Keratinocyte (primary cell): ENCODE data around the gene OBSCN. TPM values are rescaled to one million over a fixed set of nuclear protein-coding genes. Genes with fewer than 3 reads are reported as not detected.

ENCODE experiments used
- DNase-seq: peaks from one replicate; pipeline ENCODE4 v3.0.0-alpha.2; 2011; ENCODE audit warnings: low read depth, missing footprints, low spot score
- FAIRE-seq: peaks from 2 replicates; lab custom pipeline; 2011; peaks lifted over from hg19 to GRCh38; lab: Jason Lieb, UNC
- H2AFZ ChIP-seq: 2 replicates; pipeline ENCODE4 v1.6.0; 2012; ENCODE audit warnings: low read length, control low read depth, inconsistent platforms; ENCODE audit not compliant: control insufficient read depth
- H3K27ac ChIP-seq: 2 replicates; pipeline ENCODE4 v1.5.1; 2011; ENCODE audit warnings: low read length; ENCODE audit not compliant: control insufficient read depth, insufficient read depth
- H3K27me3 ChIP-seq: 3 replicates; pipeline ENCODE4 v1.6.0; 2011; ENCODE audit warnings: low read length; ENCODE audit not compliant: control insufficient read depth, insufficient read depth; ENCODE audit errors: extremely low read depth
- H3K36me3 ChIP-seq, 2 experiments: 2 replicates in 1 of 2; 3 replicates in 1 of 2; pipeline ENCODE4 v1.5.1; 2011; ENCODE audit warnings: low read length in 2 of 2, mild to moderate bottlenecking in 1 of 2; ENCODE audit not compliant: control insufficient read depth in 2 of 2, insufficient read depth in 2 of 2; ENCODE audit errors: extremely low read depth in 1 of 2
- H3K4me1 ChIP-seq: 3 replicates; pipeline ENCODE4 v1.5.1; 2011; ENCODE audit warnings: low read length; ENCODE audit not compliant: control insufficient read depth, insufficient read depth; ENCODE audit errors: extremely low read depth
- H3K4me2 ChIP-seq: 3 replicates; pipeline ENCODE4 v1.6.0; 2011; ENCODE audit warnings: low read depth, low read length; ENCODE audit not compliant: control insufficient read depth, insufficient read depth; ENCODE audit errors: extremely low read depth
- H3K4me3 ChIP-seq, 3 experiments: fragments of 200-600 bp in 1 of 3; sonication (generic) in 1 of 3; 2 replicates in 2 of 3; 3 replicates in 1 of 3; pipeline ENCODE4 v1.5.1; 2011 to 2016; ENCODE audit warnings: low read length in 3 of 3, mild to moderate bottlenecking in 3 of 3, control low read depth in 2 of 3, inconsistent platforms in 1 of 3, low read depth in 1 of 3, mixed read lengths in 1 of 3, mixed run types in 1 of 3, moderate library complexity in 1 of 3; ENCODE audit not compliant: control insufficient read depth in 2 of 3, insufficient read depth in 2 of 3; ENCODE audit errors: extremely low read depth in 1 of 3
- H3K79me2 ChIP-seq: 2 replicates; pipeline ENCODE4 v1.6.0; 2012; ENCODE audit warnings: low read length; ENCODE audit not compliant: control insufficient read depth, insufficient read depth
- H3K9ac ChIP-seq: 3 replicates; pipeline ENCODE4 v1.6.0; 2011; ENCODE audit warnings: low read length; ENCODE audit not compliant: control insufficient read depth, insufficient read depth; ENCODE audit errors: extremely low read depth
- H3K9me1 ChIP-seq: 3 replicates; pipeline ENCODE4 v1.6.0; 2011; ENCODE audit warnings: low read length; ENCODE audit not compliant: control insufficient read depth, insufficient read depth; ENCODE audit errors: extremely low read depth
- H3K9me3 ChIP-seq: 2 replicates; pipeline ENCODE4 v1.5.1; 2012; ENCODE audit warnings: low read depth, low read length; ENCODE audit not compliant: control insufficient read depth
- H4K20me1 ChIP-seq: 3 replicates; pipeline ENCODE4 v1.6.0; 2011; ENCODE audit warnings: low read length; ENCODE audit not compliant: control insufficient read depth, insufficient read depth; ENCODE audit errors: extremely low read depth
- EZH2 ChIP-seq: IDR thresholded peaks from one replicate; pipeline ENCODE4 v1.6.1; 2012; ENCODE audit warnings: inconsistent platforms, mild to moderate bottlenecking, low read length, moderate library complexity
- dilution Hi-C: fragments of 300-500 bp; cut with MboI; formaldehyde crosslinking; loops from one replicate; pipeline ENCODE4 v1.7.0; 2020; ENCODE audit warnings: low sequenced_read_pairs; ENCODE audit not compliant: extremely low pct_ligation_motif_present
- polyA plus RNA-seq, 5 experiments: library from polyadenylated mRNA; depleted of rRNA in 3 of 5; stranded (reverse) in 3 of 5; stranded (forward) in 1 of 5; unstranded in 1 of 5; fragments of >200 nt; gene quantifications; 1 replicate in 1 of 5; 2 replicates in 3 of 5; 3 replicates in 1 of 5; pipeline versions ENCODE4 v1.2.1 to v1.2.3, GENCODE V29; 2011 to 2012; ENCODE audit warnings: missing spikeins in 2 of 5, low read depth in 1 of 5, low replicate concordance in 1 of 5
- TF ChIP-seq, protein P1 (sequence below), 3 experiments: IDR thresholded peaks in 1 of 3; conservative IDR thresholded peaks in 1 of 3; optimal IDR thresholded peaks in 1 of 3; 2 replicates in 2 of 3; 3 replicates in 1 of 3; pipeline versions ENCODE3 to v1.5.1; 2011; ENCODE audit warnings: low read length in 3 of 3, mild to moderate bottlenecking in 3 of 3, moderate library complexity in 2 of 3, control low read depth in 1 of 3, inconsistent platforms in 1 of 3; ENCODE audit not compliant: insufficient read depth in 2 of 3; ENCODE audit errors: extremely low read depth in 1 of 3

OBSCN gene
- polyA plus RNA-seq, 1 donor (not counting 4 experiments of a cell fraction or from before 2014, with no cell fraction given): 1.8 TPM

GRCh38 chr1:228276901-228277490 lies 69.2 kb downstream of the OBSCN start:
- no peak overlapping the region for H3K4me2 ChIP-seq
- no peak for FAIRE-seq
- no peaks in the 10 kb centered on the region for H3K9me3 ChIP-seq
- TF ChIP-seq EZH2: no peak
- TF ChIP-seq, protein P1, sequence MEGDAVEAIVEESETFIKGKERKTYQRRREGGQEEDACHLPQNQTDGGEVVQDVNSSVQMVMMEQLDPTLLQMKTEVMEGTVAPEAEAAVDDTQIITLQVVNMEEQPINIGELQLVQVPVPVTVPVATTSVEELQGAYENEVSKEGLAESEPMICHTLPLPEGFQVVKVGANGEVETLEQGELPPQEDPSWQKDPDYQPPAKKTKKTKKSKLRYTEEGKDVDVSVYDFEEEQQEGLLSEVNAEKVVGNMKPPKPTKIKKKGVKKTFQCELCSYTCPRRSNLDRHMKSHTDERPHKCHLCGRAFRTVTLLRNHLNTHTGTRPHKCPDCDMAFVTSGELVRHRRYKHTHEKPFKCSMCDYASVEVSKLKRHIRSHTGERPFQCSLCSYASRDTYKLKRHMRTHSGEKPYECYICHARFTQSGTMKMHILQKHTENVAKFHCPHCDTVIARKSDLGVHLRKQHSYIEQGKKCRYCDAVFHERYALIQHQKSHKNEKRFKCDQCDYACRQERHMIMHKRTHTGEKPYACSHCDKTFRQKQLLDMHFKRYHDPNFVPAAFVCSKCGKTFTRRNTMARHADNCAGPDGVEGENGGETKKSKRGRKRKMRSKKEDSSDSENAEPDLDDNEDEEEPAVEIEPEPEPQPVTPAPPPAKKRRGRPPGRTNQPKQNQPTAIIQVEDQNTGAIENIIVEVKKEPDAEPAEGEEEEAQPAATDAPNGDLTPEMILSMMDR (optimal IDR thresholded peaks at IDR 0.05 in 1 of 3, IDR thresholded peaks at IDR 0.05 in 1 of 3, conservative IDR thresholded peaks at IDR 0.05 in 1 of 3; ENCODE audit: extremely low read depth in 1 of 3, insufficient read depth in 2 of 3, low read length in 3 of 3): no peak
- DNase-seq: no peak
- no peak overlapping the region for H3K9ac ChIP-seq
- no peak overlapping the region for H3K27ac ChIP-seq
- no peaks in the 10 kb centered on the region for H4K20me1 ChIP-seq
- dilution Hi-C loops: no loop called here
- H3K9me1 ChIP-seq: no peaks in the 10 kb centered on the region
- no peaks in the 10 kb centered on the region for H3K4me1 ChIP-seq
- H3K79me2 ChIP-seq: no peaks in the 10 kb centered on the region
- H3K36me3 ChIP-seq: peaks cover 0 to 3% of the 10 kb centered on the region in 2 experiments
- H3K27me3 ChIP-seq: no peaks in the 10 kb centered on the region
- no peak overlapping the region for H2AFZ ChIP-seq
- H3K4me3 ChIP-seq: no peak overlapping the region

DNA sequence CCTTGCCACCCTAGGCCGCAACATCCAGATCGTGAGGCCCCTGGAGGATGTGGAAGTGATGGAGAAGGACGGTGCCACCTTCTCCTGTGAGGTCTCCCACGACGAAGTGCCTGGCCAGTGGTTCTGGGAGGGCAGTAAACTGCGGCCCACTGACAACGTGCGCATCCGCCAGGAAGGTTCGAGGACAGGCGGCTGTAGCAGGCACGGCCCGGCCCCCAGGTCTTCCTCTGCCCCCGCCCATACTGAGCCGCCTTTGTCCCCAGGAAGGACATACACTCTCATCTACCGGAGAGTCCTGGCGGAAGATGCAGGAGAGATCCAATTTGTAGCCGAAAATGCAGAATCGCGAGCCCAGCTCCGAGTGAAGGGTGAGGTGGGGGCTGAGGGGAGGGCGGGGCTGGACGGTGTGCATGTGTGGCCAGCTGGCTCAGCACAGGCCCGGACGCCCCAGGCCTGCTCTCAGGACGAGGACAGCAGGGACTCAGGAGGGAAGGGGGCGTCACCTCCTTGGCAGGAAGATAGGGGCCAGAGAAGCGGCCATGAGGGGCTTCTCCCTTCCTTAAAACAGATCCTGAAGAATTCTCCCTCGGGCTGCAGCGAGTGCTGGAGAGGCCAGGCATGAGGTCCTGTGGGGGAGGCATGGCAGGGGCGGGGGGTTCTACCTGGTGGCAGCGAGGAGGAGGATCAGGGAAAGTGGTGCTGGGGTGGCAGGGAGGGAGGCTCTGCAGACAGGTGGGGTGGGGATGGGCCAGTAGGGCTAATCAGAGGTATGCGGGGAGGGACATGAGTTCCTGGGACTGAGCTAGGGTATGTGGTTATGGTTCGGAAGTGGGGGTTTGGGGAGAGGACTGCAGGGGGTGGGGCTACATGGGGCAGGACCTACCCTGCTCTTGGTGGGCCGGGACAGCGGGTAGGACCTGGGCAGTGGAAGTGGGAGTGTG lies 69.9 kb downstream of the OBSCN start:
- Histone ChIP-seq H3K4me2 (no peak overlapping the region), H3K9ac (no peak overlapping the region), H3K9me3 (no peaks in the 10 kb centered on the region), H3K4me3 (no peak overlapping the region), H4K20me1 (no peaks in the 10 kb centered on the region), H3K27me3 (no peaks in the 10 kb centered on the region), H3K9me1 (no peaks in the 10 kb centered on the region), H3K36me3 (peaks cover 0 to 3% of the 10 kb centered on the region in 2 experiments), H3K4me1 (no peaks in the 10 kb centered on the region), H2AFZ (no peak overlapping the region), H3K27ac (no peak overlapping the region), H3K79me2 (no peaks in the 10 kb centered on the region)
- TF ChIP-seq, protein P1 (optimal IDR thresholded peaks at IDR 0.05 in 1 of 3, IDR thresholded peaks at IDR 0.05 in 1 of 3, conservative IDR thresholded peaks at IDR 0.05 in 1 of 3; ENCODE audit: extremely low read depth in 1 of 3, insufficient read depth in 2 of 3, low read length in 3 of 3): no peak
- TF ChIP-seq EZH2: no peak
- dilution Hi-C loops: no loop called here
- FAIRE-seq (no peak), DNase-seq (no peak)
